ENCODE data around the gene C2CD3. TPM values are rescaled to one million over a fixed set of nuclear protein-coding genes. Genes with fewer than 3 reads are reported as not detected.

Gene C2CD3
- total RNA-seq, 1 donor from 2014 or later, result 13.8 TPM

DNA sequence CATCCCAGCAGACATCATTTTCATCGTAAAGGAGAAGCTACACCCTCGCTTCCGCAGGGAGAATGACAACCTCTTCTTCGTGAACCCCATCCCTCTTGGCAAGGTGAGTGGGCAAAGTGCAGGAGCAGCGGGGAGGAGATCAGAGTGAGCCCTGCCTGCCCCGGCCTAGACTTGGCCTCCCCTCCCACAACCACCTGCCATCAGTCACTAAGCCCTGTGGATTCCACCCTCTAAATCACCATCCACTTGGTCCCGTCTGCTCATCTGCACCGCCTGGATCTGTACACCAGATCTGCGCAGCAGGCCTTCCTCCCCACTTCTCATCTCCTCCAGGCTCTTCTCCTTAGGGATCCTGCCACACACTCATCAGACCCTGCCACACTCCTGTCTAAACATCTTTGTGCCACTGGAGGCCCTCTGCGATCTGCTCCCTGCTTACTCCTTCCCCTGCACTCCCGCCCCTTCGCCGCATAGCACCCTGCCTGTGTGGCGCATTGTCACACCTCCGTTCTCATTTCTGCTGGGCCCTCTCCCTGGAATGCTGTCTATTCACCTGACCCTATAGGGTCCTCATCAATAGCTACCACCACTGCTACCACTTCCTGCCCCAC, 202.3 kb downstream of the C2CD3 start:
- DNase-seq, result no peak
- Histone ChIP-seq H3K4me3 (no peak overlapping the region), H3K4me1 (peaks cover 14% of the 10 kb centered on the region), H3K27me3 (ENCODE audit: low read depth) (no peaks in the 10 kb centered on the region), H3K27ac (replicated peaks) (no peak overlapping the region), H3K9me3 (replicated peaks) (no peaks in the 10 kb centered on the region), H3K36me3 (no peaks in the 10 kb centered on the region)
- intact Hi-C loops (cut with micrococcal nuclease), result loop anchor here (10.0 kb wide), 1 partner anchor 106 kb away; no protein-coding TSS in a partner anchor
- TF ChIP-seq, protein P1, sequence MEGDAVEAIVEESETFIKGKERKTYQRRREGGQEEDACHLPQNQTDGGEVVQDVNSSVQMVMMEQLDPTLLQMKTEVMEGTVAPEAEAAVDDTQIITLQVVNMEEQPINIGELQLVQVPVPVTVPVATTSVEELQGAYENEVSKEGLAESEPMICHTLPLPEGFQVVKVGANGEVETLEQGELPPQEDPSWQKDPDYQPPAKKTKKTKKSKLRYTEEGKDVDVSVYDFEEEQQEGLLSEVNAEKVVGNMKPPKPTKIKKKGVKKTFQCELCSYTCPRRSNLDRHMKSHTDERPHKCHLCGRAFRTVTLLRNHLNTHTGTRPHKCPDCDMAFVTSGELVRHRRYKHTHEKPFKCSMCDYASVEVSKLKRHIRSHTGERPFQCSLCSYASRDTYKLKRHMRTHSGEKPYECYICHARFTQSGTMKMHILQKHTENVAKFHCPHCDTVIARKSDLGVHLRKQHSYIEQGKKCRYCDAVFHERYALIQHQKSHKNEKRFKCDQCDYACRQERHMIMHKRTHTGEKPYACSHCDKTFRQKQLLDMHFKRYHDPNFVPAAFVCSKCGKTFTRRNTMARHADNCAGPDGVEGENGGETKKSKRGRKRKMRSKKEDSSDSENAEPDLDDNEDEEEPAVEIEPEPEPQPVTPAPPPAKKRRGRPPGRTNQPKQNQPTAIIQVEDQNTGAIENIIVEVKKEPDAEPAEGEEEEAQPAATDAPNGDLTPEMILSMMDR (IDR thresholded peaks at IDR 0.05; ENCODE audit: borderline replicate concordance), result no peak

DNA sequence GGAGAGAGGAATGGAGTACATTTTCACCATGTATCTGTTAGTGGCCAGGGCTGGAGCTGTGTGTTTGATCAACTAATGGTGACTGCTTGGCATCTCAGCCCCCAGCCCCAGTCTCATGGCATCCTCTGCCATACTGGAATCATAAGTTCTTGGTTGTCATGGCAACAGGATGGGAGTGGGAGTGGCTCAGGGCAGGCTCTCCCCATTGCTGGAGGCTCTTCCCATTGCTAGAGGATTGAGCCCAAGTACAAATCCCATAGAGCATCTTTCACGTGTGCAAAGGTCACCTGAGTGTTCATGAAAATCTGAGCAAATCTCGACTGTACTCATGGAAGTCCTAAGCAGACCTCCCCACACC, 205.1 kb downstream of the C2CD3 start:
- H3K27ac ChIP-seq (replicated peaks), result no peak overlapping the region
- no peaks in the 10 kb centered on the region for H3K36me3 ChIP-seq
- no peak overlapping the region for H3K4me3 ChIP-seq
- intact Hi-C loops (cut with micrococcal nuclease), result loop anchor here (10.0 kb wide), 1 partner anchor 109 kb away; no protein-coding TSS in a partner anchor
- no peaks in the 10 kb centered on the region for H3K27me3 ChIP-seq (ENCODE audit: low read depth)
- no peaks in the 10 kb centered on the region for H3K9me3 ChIP-seq (replicated peaks)
- peaks cover 6% of the 10 kb centered on the region for H3K4me1 ChIP-seq
- DNase-seq, result no peak
- TF ChIP-seq, protein P1 (IDR thresholded peaks at IDR 0.05; ENCODE audit: borderline replicate concordance), result no peak

DNA sequence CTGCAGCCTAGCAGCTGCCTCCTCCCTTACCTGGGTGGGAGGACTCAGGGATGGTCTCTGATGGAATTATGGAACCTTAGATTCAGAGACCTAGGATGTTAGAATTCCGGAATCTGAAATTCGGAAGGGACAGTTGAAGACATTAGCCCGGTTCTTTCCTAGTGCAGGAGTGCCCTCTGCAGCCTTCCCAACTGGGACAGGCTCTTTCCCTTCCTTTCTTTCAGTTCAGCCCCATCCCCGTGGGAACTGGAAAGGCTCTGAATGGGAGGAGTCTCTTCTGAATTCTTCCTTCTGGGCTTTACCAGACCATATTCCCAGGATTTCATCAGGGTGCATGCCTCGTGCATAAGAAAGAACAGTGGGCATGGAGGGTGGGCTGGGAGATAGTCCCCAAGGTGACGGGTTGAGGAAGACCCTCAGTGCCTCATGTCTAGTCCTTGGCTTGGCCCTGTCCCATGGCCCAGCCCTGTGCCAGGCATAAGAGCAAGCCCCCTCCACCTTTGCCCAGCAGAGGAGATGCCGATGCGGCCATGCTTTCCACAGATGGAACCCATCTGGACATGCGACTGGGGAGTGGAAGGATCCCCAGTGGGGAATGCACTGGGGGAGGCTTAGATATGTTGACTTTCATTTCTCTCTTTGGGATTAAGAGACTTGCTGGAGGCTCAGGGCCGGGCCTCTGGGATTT, 205.6 kb downstream of the C2CD3 start:
- peaks cover 6% of the 10 kb centered on the region for H3K4me1 ChIP-seq
- no peak for DNase-seq
- H3K4me3 ChIP-seq, result no peak overlapping the region
- no peak overlapping the region for H3K27ac ChIP-seq (replicated peaks)
- TF ChIP-seq, protein P1 (IDR thresholded peaks at IDR 0.05; ENCODE audit: borderline replicate concordance), result no peak
- no peaks in the 10 kb centered on the region for H3K36me3 ChIP-seq
- no peaks in the 10 kb centered on the region for H3K9me3 ChIP-seq (replicated peaks)
- intact Hi-C loops (cut with micrococcal nuclease), result loop anchor here (10.0 kb wide), 1 partner anchor 110 kb away; no protein-coding TSS in a partner anchor
- no peaks in the 10 kb centered on the region for H3K27me3 ChIP-seq (ENCODE audit: low read depth)

DNA sequence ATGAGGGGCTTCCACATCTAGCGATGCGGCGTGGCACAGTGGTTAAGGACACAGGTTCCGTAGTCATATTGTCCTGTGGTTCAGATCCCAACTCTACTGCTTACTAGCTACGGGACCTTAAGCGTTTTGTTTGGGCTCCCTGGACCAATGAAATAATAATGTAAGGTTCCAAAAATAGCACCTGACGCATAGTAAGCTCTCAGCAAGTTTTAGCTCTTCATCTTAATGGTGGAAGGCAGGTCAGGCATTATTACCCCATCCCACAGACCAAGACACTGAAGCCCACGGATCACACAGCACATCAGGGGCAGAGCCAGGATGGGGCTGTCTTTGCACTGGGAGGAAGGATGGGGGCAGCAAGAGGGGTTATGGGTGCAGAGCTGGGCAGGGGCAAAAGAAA, 206.9 kb downstream of the C2CD3 start:
- intact Hi-C loops (cut with micrococcal nuclease), result loop anchor here (10.0 kb wide), 1 partner anchor 111 kb away; no protein-coding TSS in a partner anchor
- TF ChIP-seq, protein P1 (IDR thresholded peaks at IDR 0.05; ENCODE audit: borderline replicate concordance), result no peak
- no peak overlapping the region for H3K27ac ChIP-seq (replicated peaks)

More for the DNA sequence above, 206.9 kb downstream of the C2CD3 start:
- Histone ChIP-seq H3K36me3 (no peaks in the 10 kb centered on the region), H3K4me3 (no peak overlapping the region), H3K9me3 (replicated peaks) (no peaks in the 10 kb centered on the region), H3K4me1 (peaks cover 6% of the 10 kb centered on the region), H3K27me3 (ENCODE audit: low read depth) (no peaks in the 10 kb centered on the region)
- no peak for DNase-seq

Other genes with a start within 250 kb of the C2CD3 start
- gene DNAJB13, start 220.0 kb downstream of the C2CD3 start, total RNA-seq, result not detected
- gene UCP2, start 188.2 kb downstream of the C2CD3 start, total RNA-seq, result 23.4 TPM
- 2.7 TPM for gene UCP3, start 161.9 kb downstream of the C2CD3 start, total RNA-seq
- 29.7 TPM for gene PPME1, start 287 bp upstream of the C2CD3 start, total RNA-seq
- gene P4HA3, start 140.6 kb upstream of the C2CD3 start, total RNA-seq, result 0.16 TPM
- 1.6 TPM for gene PGM2L1, start 227.4 kb upstream of the C2CD3 start, total RNA-seq